Esophagus mucosa (tissue), 1 donor: ENCODE data around the gene NRG4. TPM values are rescaled to one million over a fixed set of nuclear protein-coding genes. Genes with fewer than 3 reads are reported as not detected.
A peak's percentile ranks its signal among the peaks of the same experiment; 100 is the strongest.
"Not testable (repeated sequence)": the region's sequence is repeated elsewhere in the genome, so short reads cannot be mapped to it uniquely, and the experiment has no call there.

ENCODE experiments used
- ATAC-seq: fragments of 200-7000 bp; cut with Tn5 transposase; one replicate; pipeline ENCODE4 v1.9.1; 2020
- total RNA-seq: library from RNA; stranded (reverse); gene quantifications from one replicate; pipeline ENCODE4 v1.2.4, GENCODE V29; 2023
- donor health status: DM: yes; HTN: yes; CAD: no.

Gene NRG4
- total RNA-seq, 1 donor from 2014 or later = 1.6 TPM

- no peak for ATAC-seq
Observed at GRCh38 chr15:75992897-75993296, 19.3 kb downstream of the NRG4 start.

DNA sequence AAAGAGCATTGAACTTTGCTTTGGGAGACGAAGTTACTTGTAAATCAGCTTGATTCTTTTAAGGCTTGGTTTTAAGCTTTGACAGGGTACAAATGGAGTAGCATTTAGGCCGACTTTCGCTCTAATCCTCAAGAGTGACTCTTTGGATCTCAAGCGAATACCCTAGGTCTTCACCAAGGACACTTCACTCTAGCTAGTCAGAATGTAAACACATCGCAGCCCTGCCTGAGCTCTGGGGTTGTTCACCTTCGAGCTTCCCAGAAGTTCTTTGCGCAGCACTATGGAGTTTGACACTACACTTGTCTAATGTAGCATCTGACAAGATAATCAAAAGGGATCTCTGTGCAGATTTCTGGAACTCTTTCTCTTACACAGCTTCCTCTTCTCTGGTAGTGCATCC is 22.3 kb downstream of the NRG4 start:
- no peak for ATAC-seq

- ATAC-seq = no peak
Observed at GRCh38 chr15:75989045-75989444, 23.2 kb downstream of the NRG4 start.

GRCh38 chr15:75985971-75986370 is 26.3 kb downstream of the NRG4 start:
- no peak for ATAC-seq

DNA sequence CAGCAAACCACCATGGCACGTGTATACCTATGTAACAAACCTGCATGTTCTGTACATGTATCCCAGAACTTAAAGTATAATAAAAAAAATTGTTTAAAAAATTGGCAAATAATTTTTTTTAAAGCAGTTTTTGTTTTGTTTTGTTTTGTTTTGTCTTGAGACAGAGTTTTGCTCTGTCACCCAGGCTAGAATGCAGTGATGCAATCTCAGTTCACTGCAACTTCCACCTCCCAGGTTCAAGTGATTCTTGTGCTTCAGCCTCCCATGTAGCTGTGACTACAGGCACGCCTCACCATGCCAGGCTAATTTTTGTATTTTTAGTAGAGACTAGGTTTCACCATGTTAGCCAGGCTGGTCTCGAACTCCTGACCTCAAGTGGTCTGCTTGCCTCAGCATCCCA is 27.5 kb downstream of the NRG4 start:
- ATAC-seq = not testable (repeated sequence)

- ATAC-seq = no peak
Observed at GRCh38 chr15:75982468-75982867, 29.8 kb downstream of the NRG4 start.

GRCh38 chr15:75981149-75981815 is 30.9 kb downstream of the NRG4 start:
- ATAC-seq = no peak

GRCh38 chr15:75976766-75977165 is 35.5 kb downstream of the NRG4 start:
- not testable (repeated sequence) for ATAC-seq

DNA sequence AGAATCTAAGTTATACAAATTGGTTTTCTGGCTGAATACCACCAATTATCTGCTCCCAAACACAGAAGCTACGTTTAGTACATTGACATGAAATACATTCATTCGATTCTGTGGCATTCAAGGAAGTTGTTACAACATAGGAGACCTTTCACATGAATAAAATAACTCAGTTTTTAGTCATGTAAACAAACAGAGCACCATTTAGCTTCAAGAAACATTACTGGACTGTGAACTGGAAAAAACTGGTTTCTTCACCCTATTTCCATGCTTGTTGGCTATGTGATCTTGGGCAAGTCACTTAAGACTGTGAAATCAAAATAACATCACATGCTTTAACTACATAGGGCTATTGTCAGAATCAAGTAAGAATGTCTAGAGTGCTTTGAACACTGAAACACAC is 46.2 kb downstream of the NRG4 start:
- peak; percentile 51 for ATAC-seq

- ATAC-seq = no peak
Observed at GRCh38 chr15:75961331-75961730, 50.9 kb downstream of the NRG4 start.

GRCh38 chr15:75955720-75956119 is 56.5 kb downstream of the NRG4 start:
- ATAC-seq = no peak

DNA sequence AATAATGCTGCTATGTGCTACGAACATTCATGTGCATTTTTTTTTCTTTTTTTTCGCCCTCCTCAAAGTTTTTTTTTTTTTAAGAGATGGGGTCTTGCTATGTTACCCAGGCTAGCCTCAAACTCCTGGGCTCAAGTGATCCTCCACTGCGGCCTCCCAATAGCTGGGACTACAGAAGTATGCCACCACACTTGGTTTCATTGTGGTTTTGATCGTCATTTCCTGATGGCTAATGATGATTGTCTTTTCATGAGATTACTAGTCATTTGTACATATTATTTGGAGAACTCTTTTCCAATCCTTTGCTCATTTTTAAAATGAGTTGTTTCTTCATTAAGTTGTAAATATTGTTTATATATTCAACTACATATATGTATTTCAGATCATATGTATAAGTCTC is 59.7 kb downstream of the NRG4 start:
- no peak for ATAC-seq

- ATAC-seq = no peak
Observed at GRCh38 chr15:75948761-75949296, 63.4 kb downstream of the NRG4 start.

DNA sequence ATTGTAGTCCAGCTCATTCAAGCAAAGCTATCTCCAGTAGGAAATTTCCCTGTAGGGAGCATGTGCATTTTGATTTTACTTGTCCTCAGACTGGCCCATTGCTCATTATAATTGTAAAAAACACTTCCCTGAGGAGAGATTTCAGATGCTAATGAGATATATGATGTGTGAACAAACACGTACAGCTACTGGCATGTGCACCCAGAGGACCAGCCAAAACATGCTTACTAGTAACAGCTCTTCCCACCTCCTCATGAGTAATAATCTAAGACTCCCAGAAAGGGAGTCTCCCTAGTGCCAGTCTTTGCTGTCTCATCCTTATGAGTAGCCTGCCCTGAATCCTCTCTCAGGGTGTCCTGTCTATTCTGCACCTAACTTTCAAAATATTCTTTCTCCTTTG is 65.1 kb downstream of the NRG4 start:
- peak; percentile 98 for ATAC-seq

DNA sequence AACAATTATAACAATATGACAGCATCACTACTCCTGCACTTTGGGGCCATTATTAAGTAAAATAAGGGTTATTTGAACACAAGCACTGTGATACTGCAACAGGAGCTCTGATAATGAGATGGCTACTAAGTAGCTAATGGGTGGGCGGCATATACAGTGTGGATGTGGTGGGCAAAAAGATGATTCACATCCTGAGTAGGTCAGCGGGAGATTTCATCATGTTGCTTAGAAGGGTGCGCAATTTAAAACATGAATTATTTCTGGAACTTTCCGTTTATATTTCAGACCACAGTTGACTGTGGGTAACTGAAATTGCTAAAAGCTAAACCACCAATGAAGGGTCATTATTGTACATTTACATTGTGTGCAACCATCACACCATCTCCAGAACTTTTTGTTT is 66.3 kb downstream of the NRG4 start:
- no peak for ATAC-seq

DNA sequence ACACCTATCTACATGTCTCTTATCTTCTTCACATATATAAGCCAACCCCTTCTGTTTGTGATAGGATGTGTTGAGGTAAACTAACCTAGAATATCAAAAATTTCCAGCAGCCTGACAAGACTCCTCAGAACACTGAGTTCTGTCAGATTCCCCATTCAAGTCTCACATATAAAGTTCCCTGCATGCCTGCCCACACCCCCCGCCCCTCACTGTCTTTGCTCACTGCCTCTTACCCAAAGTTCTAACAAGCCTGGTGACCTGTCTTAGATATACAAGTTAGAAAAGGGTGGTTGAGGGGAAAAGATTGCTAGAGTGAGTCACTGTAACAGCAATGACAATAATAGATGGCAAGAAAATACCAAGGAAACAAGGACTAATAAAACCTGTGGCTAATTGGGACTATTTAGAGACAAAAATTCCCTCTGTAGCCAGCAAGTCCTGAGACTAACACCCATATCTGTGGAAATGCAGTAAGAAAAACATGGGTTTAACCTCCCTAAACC is 68.5 kb downstream of the NRG4 start:
- ATAC-seq = no peak

DNA sequence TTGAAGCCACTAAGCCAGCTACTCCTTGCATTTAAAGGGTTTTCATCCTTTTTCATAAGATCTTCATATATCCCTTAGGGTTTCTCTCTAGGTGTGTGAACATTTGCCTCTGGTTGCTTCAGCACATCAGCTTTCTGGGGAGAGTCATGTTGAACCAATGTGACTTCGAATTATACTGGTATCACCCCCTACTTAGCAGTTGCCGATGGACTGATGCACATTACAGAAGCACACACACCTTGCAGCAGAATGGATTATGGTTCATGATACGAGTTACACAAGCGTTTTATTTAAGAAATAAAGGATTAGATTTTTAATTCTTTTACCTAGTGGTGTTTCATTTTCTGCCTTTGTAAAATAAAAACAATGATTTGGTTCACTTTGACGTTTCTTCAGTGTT is 69.0 kb downstream of the NRG4 start:
- ATAC-seq = no peak

- no peak for ATAC-seq
Observed at GRCh38 chr15:75942464-75942863, 69.8 kb downstream of the NRG4 start.

DNA sequence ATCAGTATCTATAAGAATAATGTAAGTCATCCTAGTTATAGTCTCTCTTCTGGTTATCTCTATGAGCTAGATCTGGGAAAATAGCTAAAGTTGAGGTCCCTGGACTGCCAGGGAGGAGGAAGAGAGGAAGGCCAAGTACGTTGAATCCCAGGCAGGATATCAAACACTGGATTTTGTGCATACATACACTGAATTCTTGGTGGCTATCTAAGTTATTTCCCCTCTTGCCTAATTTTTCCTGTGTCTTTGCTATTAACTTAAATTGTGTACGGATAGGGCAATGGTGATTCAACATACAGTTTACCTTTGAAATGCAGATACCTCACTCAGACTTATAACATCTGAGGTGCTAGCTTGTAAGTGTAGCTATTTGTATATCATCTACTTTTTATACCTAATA is 81.4 kb downstream of the NRG4 start:
- no peak for ATAC-seq

- peak; percentile 59 for ATAC-seq
Observed at GRCh38 chr15:75929799-75930565, 82.2 kb downstream of the NRG4 start.

GRCh38 chr15:75928680-75929608 is 83.3 kb downstream of the NRG4 start:
- no peak for ATAC-seq

- no peak for ATAC-seq
Observed at GRCh38 chr15:75927601-75928000, 84.6 kb downstream of the NRG4 start.

DNA sequence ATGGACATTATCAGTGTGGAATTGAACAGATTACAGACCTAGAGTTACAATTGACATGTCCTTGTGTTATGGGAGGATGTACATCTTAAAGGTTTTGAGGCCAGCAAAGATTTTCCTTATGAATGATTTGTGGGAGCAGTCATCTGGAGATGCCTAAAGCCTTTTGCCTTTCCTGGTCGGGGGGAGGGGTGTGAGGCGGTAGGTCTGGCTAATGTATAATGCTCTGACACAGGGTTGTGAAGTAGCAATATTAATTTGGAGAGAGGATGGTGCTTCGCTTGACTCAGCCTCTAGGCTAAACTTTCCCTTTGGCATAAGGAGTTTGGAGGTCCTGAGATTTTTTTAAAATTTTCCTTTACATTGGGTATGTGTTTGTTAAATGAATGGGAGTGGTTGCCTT is 85.3 kb downstream of the NRG4 start:
- no peak for ATAC-seq
